NCI-H2029 treated with DMSO at 0.1 percent for 48 hours (cell line): Measurements from ENCODE around the gene IMMP2L.

Source experiments
- DNase-seq: peaks from one replicate; lab custom pipeline; 2025; lab: John Stamatoyannopoulos, UW

Gene IMMP2L

DNA sequence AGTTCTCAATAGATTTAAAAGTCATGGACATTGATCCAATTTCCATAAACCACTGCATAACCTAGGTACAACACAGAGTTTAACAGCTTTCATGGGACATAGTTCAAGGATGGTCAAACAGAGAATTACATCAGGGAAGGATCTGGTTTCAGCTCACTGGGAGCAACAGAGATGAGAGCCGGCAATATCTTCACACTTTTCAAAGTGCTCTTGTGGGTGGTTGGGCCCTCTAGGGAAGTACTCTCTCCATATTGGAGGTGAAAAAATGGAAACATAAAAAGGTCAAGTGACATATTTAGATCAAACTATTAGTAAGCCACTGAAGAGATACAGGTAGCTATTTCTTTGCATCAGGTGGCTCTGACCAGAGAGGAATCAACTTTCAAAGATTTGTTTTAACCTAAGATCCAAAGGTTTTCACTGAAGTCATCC is 533.1 kb downstream of the IMMP2L start:
- DNase-seq: peak; percentile 20

DNA sequence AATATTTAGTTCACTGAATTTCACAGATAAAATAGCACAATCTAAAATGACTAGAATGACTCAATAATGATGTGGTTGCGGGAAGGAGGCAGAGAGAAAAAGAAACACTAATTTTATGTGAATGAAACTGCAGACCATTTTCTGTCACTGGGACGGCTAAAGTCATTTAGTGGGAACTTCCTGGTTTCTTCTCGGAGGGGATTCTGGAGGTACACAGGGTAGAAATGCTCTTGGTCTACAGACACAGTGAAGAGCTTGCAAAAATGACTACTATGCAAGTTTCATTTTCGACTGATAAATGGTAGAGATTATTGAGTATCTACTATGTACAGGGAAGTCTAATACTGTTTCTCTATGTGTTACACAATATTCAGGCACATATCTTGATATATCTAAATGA is 534.9 kb downstream of the IMMP2L start:
- no peak for DNase-seq

DNA sequence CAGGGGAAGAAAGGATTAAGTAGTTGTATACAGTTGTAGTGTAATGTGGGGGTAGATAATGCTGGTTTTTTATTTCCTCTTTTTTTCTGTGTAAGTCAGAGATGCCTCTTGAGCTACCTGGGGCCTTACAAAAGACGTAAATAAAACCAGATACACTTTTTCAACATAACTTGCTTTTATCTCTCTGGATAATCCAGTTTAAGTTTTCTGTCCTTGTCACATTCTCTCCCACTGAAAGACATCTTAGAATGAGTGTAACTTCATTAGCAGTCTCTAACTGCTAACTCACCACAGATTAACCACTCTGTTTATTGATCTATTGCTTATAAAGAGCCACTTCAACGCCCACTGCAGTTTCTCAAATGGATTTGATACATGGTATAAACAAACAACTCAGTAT is 535.5 kb downstream of the IMMP2L start:
- no peak for DNase-seq

DNA sequence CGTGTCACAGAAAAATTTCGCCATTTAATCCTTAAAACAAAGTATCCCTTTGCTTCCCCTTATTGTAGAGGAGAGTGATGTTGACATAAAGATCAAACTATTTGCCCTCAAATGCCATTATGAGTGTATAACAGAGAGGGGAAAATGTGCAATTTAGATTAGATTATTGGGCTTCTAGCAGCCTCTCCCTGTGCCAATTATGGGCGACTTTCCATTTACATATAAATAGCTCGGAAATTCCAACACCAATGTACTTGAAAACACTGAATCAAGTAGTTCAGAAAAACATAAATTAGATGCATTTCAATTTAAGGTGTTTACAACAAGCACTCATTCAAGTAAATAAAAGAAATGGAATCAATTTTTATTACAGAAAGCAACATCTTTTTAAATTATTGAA is 535.9 kb downstream of the IMMP2L start:
- no peak for DNase-seq

DNA sequence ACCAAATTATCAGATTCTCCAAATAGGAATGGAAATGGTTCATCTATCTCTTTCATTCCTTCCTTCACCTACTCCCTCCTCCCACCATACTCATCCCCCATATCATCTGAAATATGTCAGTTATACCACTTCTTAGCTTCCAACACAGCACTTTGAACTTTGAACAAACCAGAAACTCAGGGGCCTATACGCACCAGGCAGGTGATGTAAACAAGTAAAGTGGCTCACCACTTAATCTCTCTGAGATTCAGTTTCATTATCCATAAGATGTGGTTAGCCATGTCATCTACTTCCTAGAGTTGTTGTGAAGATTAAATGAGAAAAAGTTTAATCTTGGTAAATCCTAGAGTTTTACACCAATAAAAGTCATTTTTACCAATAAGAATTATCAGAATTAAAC is 537.3 kb downstream of the IMMP2L start:
- DNase-seq: no peak

DNA sequence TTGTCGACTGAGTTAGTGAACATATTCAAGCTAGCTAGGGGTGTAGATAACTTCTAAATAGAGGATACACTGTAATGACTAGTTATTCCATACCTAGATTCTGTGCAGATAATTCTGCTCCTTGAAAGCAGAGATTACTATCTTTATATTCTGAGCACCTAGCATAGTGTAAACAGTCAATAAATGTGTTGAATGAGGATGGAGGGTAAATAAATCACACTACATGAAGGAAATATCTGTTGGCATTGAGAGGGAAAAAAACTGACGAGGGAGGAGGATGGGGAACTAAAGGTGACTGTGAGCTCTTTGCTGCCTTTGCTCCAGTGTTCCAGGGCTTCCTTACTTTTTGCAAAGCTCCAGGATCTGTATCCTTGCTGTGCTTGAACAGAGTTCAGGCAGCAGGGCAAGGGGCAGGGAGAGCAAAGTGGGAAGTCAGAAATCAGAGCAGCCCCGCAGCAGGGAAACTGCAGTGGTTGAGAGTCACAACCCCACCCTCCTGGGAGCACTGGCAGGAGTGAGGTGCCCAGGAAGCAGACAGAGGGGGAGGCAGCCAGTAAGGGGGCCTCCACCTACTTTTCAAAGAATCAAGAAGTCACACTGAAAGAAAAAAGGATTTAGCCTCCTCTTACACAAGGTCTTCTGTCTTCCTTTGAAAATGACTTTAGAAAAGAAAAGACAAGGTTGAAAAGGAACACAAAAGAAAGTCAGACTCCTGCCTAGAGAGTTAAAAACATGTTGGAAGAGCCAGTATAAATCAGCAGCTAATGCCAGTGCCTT is 543.1 kb downstream of the IMMP2L start:
- DNase-seq: no peak

DNA sequence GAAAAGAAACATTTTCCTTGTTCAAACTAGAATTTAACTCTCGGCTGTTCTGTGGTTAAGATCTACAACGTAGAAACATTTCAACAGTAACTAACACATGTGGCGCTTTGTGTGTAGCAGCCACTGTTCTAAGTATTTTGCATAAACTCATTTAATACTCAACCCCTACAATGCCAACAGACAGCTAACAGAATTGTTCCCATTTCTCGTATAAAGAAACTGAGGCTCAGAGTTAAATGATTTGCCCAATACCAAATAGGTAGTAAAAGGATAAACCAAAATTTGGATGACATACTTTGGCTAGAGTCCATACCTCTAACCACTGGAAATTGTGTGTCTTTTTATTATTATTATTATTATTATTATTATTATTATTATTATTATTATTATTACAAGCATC is 543.8 kb downstream of the IMMP2L start:
- DNase-seq: no peak

DNA sequence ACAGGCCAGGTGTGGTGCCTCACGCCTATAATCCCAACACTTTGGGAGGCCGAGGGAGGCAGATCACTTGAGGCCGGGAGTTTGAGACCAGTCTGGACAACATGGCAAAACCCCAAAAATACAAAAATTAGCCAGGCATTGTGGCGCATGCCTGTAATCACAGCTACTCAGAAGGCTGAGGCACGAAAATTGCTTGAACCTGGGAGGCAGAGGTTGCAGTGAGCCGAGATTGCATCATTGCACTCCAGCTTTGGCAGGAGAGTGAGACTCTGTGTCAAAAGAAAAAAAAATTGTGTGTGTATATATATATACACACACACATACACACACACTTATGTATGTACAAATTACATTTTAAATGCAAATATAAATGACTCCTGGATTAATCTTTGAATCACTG is 548.2 kb downstream of the IMMP2L start:
- DNase-seq: no peak

DNA sequence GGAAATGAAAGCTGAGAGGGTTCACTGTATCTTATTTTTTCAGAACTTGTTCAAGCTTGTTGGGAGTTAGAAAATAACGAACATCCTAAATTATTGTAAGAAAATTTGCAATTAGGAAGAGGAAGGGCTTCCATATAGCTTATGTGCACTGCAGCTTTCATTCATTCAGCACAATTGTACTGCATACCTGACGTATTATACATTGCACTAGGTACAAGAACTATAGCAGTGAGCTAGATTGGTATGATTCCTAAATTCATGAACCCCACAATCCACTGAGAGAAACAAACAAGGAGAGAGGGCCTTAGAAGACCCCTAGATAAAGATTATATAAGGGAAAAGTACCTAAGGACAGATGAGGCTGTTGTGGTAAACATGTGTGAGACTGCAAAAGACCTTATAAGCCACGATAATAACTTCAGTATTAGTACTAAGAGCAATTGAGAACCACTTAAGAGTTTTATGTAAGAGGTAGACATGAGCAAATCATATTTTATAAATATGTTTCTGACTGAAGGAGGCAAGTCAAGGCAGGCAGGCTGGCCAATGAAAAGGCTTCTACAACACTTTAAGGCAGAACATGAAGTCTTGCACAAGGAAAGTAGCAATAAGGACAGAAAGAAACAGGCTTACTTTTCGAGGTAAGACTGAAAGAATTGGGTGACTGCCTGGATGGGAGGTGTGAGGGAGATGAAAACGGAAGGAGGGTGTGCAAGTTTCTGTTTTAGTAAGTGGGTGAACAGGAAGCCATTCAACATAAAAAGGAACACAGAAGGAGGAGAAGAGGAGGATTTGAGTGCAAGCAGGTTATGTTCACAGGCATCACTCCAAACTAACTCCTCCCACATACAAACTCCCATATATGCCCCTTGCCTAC is 549.3 kb downstream of the IMMP2L start:
- DNase-seq: no peak

DNA sequence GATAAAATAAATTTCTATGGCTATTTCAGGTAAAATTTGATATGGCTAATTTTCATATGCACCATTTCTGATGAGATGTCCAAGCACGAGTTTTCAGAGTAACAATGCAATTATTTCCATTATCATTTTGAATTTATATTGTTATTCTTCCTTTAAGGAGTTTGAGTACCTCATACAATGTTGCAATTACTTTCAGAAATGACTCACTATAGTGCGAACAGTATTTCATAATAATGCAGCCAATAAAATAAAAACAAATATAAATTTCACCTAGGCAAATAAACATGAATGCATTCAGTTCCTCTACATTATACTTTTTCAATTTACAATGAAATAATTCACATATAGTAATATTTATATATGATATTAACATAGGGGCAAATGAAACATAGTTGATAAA is 550.1 kb downstream of the IMMP2L start:
- DNase-seq: no peak

DNA sequence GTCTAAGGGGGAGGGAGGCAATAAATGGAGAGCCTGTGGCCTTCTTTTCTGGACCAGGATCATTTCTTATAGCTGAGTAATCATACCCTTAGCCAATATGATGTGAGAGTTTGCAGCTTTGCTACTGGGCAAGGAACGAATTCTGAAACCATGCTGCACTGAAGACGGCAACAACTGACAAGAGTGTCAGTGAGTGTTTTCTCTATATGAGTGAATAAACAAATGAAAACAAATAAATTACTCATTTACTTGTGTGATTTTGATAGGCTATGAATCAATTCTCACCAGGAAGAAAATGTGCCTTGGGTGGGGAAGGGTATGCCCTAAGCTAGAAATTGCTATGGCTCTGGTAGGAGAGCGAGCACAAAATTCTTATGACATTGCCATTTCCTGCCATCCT is 550.8 kb downstream of the IMMP2L start:
- DNase-seq: no peak

DNA sequence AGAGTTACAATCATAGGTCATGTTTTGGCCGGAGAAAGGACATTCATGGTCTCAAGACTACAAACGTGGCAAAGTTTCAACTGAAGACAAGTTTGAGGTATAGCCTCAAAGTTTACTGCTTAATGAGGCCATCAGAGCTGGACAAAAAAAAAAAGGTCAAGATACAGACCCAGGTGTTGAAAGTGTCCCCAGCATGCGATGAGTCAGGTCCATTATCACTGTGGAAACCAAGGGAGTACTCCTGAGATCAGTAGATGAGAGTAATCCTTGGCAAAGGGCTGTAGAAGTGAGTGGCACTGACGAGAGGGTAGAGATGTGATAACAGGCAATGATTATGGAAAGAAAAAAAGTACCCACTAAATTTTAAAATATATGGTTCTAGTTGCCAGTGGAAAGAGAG is 551.5 kb downstream of the IMMP2L start:
- no peak for DNase-seq

DNA sequence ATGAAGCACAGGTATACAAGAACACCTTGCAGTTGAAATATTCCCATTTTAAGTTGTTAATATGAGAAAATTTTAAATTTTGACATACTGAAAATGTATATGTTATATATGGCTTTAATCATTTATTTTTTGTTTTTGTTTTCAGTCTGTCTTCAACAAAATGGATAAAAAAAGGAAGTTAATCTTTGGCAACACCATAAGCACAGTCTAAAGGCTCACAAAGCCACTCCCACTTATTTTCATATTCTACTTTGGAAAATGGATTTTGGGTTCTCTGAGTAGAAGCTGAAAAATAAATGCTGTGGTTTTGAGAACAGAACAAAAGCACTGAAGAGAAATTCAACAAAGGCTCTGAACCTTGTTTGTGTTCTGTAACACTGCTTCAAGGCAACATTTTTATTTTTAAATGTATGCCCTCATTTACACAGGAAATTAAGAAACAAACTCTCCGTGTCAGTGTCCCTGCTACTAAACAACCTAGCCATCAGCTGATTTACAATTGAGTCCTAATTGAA is 552.7 kb downstream of the IMMP2L start:
- DNase-seq: no peak

DNA sequence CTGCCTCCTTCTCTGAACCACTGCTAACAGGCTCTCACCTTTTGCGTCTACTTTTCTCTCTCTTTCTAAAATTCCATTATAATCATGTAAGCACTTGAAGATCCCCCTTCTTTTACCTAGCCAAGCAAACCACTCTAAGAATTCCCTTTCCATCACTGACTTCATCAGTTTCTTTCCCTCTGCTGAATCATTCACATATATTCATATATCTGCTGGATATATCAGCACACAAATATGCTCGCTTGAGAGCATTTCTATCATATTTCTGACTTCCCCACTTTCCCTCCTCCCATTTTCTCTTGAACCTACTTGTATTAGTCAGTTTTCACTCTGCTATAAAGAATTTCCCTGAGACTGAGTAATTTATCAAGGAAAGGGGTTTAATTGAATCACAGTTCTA is 555.6 kb downstream of the IMMP2L start:
- DNase-seq: no peak

DNA sequence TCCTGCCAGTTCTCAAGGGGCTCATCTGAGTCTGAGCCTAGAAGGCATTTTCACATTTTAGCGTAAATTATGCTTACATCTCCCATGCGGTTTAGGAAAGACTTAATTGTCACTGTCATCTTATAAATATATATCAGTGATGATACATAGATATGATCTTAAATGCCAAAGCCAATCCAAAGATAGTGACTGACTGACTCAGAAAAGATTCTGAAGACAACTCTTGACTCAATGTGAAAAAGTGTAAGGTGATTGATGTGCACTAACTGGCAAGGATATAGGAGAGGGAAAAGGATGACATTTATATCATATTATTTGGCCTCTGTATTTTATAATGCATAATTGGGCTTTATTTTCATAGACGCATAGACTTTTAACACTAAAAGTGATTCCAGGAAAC is 556.3 kb downstream of the IMMP2L start:
- DNase-seq: no peak

DNA sequence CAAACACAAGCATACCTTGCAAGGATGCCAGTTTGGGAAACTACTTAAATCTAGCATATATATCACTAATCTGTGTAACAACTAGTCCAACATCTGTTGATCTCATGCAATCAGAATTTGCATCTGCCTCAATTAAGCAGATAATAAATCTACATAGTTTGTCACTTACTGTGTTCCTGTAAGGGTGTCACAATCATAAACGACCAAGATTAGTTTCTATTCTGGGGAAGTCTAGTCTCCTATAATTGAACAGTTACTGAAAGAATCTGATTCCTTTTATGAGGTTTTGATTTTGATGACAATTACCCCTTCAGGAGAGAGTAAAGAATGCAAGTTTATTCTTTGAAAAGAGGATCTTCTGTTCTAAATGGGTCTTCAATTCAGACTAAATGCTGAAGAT is 556.8 kb downstream of the IMMP2L start:
- no peak for DNase-seq

DNA sequence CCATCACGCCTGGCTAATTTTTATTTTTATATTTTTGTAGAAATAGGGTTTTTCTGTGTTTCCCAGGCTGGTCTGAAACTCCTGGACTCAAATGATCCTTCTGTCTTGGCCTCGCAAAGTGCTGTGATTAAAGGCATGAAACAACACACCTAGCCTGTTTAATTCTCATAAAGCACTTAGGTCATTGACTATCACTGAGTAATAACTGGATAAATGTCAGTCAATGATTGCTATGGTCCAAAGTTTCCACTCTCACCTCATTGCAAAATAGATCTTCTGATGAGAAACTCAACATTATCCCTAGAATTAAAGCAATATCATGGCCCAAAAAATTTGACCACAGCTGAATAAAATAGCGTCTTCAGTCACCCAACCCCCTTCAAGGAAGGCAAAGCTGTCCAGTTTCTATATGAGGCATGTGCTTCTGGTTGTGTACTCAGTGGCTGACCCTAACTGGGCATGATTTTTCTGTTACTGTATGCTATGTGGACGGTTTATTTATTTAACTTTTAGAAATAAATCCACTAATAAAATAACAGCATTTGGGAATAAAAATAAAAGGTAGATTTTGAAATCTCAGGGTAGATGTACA is 557.9 kb downstream of the IMMP2L start:
- no peak for DNase-seq

DNA sequence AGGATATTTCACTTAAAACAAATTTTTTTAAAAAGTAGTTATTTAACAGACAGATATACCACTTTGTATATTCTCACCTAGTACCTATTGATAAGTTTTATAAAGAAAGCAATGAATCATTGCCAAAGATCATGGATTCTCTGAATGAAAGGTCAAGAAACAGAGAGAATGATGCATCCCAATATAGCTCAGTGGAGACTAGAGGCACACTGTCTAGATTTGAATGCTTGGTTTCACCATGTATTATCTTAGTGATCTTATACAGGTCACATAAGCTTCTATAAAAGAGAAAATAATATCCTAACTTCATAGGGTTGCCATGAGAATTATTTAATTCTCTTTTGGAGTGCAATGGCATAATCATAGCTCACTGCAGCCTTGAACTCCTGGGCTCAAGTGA is 558.4 kb downstream of the IMMP2L start:
- DNase-seq: no peak

DNA sequence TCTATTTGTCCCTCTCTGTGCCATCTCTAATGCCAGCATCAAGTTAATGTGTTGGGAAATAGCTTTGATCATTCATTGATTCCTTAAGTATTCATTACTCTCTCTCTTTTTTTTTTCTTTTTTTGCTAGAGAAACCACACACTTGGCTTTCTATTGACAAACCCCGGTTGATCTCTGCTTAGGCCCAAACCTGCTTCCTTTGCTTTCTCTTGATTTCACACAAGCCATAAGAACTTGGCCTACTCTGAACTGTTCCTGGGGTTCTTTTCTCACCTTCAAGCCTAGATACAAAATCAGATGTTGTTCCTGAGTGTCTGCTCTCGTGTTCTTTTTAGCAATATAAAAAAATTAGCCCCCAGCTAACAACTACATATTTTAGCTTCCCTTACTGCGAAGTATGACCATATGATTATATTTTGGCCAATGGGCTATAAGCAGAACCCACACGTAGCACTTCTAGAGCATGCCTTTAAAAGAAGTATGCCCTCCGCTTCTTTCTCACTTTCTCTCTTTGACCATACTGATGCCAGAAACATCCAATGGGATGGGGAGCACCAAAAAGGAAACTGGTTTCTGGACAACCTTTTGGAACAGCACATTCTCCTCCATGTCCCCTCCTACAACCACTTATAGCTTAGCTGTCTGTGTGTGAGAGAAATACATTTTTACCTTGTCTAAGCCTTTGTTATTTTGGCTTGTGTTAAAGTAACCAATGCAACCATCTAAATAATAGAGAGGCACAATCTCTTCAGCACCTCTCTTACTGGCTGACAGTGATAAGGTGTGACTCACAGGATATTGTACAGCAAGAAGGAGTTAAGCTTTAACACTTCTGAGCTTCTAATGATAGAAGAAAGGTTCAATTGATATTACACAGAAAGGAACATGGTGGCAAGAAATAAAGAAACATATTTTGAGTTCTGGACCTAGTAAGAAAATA is 568.0 kb downstream of the IMMP2L start:
- no peak for DNase-seq

DNA sequence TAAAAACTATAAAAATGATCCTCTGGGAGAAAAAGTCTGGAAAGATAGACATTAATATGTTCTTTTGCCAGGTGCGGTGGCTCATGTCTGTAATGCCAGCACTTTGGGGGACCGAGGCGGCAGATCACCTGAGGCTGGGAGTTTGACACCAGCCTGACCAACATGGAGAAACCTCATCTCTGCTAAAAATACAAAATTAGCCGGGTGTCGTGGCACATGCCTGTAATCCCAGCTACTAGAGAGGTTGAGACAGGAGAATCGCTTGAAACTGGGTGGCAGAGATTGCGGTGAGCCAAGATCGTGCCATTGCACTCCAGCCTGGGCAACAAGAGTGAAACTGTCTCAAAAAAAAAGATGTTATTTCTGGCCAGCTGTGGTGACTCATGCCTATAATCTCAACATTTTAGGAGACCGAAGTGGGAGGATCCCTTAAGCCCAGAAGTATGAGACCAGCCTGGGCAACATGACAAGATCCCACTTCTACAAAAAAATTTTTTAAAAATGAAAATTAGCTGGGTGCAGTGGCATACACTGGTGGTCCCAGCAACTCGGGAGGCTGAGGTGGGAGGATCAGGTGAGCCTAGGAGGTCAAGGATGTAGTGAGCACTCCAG is 573.3 kb downstream of the IMMP2L start:
- DNase-seq: no peak

DNA sequence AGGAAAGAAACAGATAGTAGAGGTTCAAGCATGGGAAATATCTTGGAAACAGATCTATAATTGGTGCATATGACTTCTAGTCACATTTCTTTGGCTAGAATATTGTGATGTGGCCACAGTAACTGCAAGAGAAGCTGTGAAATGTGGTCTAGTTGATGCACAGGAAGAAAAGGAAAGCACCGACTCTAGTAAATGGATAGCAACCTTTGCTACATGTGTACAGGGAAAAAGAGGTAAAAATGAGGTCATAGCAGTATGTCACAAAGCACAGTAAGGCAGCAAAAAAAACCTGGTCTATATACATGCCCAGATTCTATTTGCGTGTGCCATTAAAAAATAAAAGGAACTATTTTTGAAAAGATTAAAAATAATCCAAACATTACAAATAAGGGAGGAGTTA is 573.9 kb downstream of the IMMP2L start:
- no peak for DNase-seq
